MCF 10A (cell line): ENCODE data around the gene MARS1. TPM values are rescaled to one million over a fixed set of nuclear protein-coding genes. Genes with fewer than 3 reads are reported as not detected.
"Not testable (repeated sequence)": the region's sequence is repeated elsewhere in the genome, so short reads cannot be mapped to it uniquely, and the experiment has no call there.

Experiments used
- BruUV-seq: library from RNA; stranded (reverse); fragments of 400-500 nt; replicated peaks from 2 replicates; lab custom pipeline; 2021; lab: Mats Ljungman, UMichigan
- CTCF ChIA-PET: fragments of 300-600 bp; sonication (Branson Sonifier 250); formaldehyde crosslinking; extraction: SDS; loops from one replicate; lab custom pipeline; 2021; ENCODE audit warnings: antibody characterized with exemption, inconsistent platforms; lab: Yijun Ruan, JAX
- POLR2A ChIA-PET: fragments of 300-600, 350-650 bp; sonication (Branson Sonifier 250); formaldehyde crosslinking; extraction: SDS; loops from one replicate; lab custom pipeline; 2020; ENCODE audit warnings: antibody characterized with exemption, inconsistent platforms; lab: Yijun Ruan, JAX
- DNase-seq: peaks from one replicate; pipeline ENCODE4 v3.0.0-alpha.2; 2018; ENCODE audit not compliant: unreplicated experiment
- H3K27ac Mint-ChIP-seq: one replicate; pipeline ENCODE4 v1.8.0; 2022; ENCODE audit warnings: mild to moderate bottlenecking, low read depth, mixed read lengths; ENCODE audit not compliant: unreplicated experiment
- H3K27me3 Mint-ChIP-seq: one replicate; pipeline ENCODE4 v1.8.0; 2022; ENCODE audit warnings: mixed read lengths; ENCODE audit not compliant: insufficient read depth, unreplicated experiment
- H3K36me3 Mint-ChIP-seq: one replicate; pipeline ENCODE4 v1.8.0; 2022; ENCODE audit warnings: mild to moderate bottlenecking, moderate library complexity, mixed read lengths; ENCODE audit not compliant: insufficient read depth, unreplicated experiment
- H3K4me1 Mint-ChIP-seq: one replicate; pipeline ENCODE4 v1.8.0; 2022; ENCODE audit warnings: mixed read lengths; ENCODE audit not compliant: insufficient read depth, unreplicated experiment
- H3K4me3 Mint-ChIP-seq: one replicate; pipeline ENCODE4 v1.8.0; 2022; ENCODE audit warnings: mild to moderate bottlenecking, moderate library complexity, mixed read lengths; ENCODE audit not compliant: unreplicated experiment
- H3K9me3 Mint-ChIP-seq: one replicate; pipeline ENCODE4 v1.8.0; 2022; ENCODE audit warnings: mixed read lengths; ENCODE audit not compliant: unreplicated experiment
- intact Hi-C: fragments of 100-400 bp; cut with micrococcal nuclease; formaldehyde crosslinking; loops from 2 replicates; pipeline ENCODE4 v1.14.1; 2022
- total RNA-seq: library from RNA; stranded (reverse); gene quantifications from 2 replicates; pipeline ENCODE4 v1.2.3, GENCODE V29; 2022
- TF ChIP-seq, protein P1 (sequence below): fragments of 200-600 bp; IDR thresholded peaks from one replicate; pipeline ENCODE4 v1.8.0; 2022; ENCODE audit warnings: antibody characterized with exemption, mild to moderate bottlenecking; ENCODE audit not compliant: unreplicated experiment

MARS1 gene
- total RNA-seq, 1 experiment from 2014 or later, result 762 TPM

DNA sequence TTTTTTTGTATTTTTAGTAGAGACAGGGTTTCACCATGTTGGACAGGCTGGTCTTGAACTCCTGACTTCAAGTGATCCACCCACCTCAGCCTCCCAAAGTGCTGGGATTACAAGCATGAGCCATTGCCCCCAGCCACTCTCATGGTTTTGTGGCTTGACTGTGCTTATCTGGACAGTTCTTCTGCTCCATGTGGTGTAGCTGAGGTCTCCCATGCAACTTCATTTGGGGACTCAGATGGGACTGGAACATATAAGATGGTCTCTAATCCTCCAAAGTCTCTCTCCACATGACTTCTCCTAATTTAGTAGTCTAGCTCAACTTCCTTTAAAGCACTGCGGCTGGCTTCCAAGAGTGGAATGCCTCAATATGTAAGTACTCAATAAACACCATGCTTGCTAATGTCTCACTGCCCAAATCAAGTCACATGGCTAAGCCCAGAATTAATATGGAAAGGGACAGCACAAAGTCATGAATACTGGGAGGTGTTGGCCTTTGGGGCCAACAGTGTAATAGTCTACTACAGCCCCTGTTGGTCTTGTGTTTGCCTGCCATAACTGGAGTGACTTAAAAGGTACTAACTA is 45.9 kb upstream of the MARS1 start:
- Mint-ChIP-seq H3K4me1 (no peaks in the 10 kb centered on the region), H3K27ac (no peak overlapping the region), H3K9me3 (peaks cover 16% of the 10 kb centered on the region), H3K27me3 (no peaks in the 10 kb centered on the region), H3K4me3 (no peak overlapping the region), H3K36me3 (no peaks in the 10 kb centered on the region)
- BruUV-seq, result no TSS peak
- intact Hi-C loops, result no loop called here
- TF ChIP-seq, protein P1, sequence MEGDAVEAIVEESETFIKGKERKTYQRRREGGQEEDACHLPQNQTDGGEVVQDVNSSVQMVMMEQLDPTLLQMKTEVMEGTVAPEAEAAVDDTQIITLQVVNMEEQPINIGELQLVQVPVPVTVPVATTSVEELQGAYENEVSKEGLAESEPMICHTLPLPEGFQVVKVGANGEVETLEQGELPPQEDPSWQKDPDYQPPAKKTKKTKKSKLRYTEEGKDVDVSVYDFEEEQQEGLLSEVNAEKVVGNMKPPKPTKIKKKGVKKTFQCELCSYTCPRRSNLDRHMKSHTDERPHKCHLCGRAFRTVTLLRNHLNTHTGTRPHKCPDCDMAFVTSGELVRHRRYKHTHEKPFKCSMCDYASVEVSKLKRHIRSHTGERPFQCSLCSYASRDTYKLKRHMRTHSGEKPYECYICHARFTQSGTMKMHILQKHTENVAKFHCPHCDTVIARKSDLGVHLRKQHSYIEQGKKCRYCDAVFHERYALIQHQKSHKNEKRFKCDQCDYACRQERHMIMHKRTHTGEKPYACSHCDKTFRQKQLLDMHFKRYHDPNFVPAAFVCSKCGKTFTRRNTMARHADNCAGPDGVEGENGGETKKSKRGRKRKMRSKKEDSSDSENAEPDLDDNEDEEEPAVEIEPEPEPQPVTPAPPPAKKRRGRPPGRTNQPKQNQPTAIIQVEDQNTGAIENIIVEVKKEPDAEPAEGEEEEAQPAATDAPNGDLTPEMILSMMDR, result no peak
- DNase-seq, result no peak
- POLR2A ChIA-PET, result interaction anchor here (1.1 kb wide), 2 partner anchors 10 to 17 kb away, joined by 3 to 4 read pairs; no protein-coding TSS in a partner anchor
- CTCF ChIA-PET, result interaction anchor here (1.4 to 6.8 kb wide), 3 partner anchors 11 to 20 kb away, joined by 4 to 53 read pairs (median 7); partner anchors contain the start of gene INHBE

DNA sequence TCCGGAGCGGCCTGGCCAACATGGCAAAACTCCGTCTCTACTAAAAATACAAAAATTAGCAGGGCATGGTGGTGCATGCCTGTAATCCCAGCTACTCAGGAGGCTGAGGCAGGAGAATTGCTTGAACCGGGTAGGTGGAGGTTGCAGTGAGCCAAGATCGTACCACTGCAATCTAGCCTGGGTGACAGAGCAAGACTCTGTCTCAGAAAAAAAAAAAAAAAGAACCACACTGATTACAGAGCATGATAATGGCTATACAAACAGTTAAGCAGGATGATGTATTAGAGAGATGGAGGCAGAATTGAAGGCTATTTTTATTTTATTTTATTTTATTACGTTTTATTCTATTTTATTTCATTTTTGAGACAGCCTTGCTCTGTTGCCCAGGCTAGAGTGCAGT is 43.5 kb upstream of the MARS1 start:
- H3K4me3 Mint-ChIP-seq, H3K27ac Mint-ChIP-seq, H3K4me1 Mint-ChIP-seq, H3K36me3 Mint-ChIP-seq, H3K27me3 Mint-ChIP-seq, BruUV-seq, DNase-seq, intact Hi-C loops: not testable (repeated sequence)
- ChIA-PET CTCF (interaction anchor here (0.7 to 6.8 kb wide), 4 partner anchors 9 to 397 kb away, joined by 3 to 53 read pairs (median 4); partner anchors contain the start of gene INHBE), POLR2A (interaction anchor here (0.5 to 1.1 kb wide), 2 partner anchors 18 to 39 kb away, joined by 3 to 5 read pairs; no protein-coding TSS in a partner anchor)
- H3K9me3 Mint-ChIP-seq, result peaks cover 16% of the 10 kb centered on the region

DNA sequence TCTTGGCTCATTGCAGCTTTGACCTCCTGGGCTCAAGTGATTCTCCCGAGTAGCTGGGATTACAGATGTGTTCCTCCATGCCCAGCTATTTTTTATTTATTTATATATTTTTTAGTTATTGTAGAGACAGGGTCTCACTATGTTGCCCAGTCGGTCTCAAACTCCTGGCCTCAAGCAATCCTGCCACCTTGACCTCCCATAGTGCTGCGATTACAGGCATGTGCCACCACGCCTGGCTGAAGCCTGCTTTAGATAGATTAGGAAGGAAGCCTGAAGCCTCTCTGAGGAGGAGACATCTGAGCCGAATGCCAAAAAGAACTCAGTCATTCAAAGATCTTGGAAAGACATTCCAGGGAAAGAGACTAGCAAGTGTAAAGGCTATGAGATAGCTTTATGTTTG is 43.1 kb upstream of the MARS1 start:
- POLR2A ChIA-PET, result interaction anchor here (0.5 to 1.1 kb wide), 2 partner anchors 18 to 40 kb away, joined by 3 to 5 read pairs; no protein-coding TSS in a partner anchor
- intact Hi-C loops, result no loop called here
- TF ChIP-seq, protein P1, result no peak
- DNase-seq, result no peak
- H3K36me3 Mint-ChIP-seq, result no peaks in the 10 kb centered on the region
- H3K27me3 Mint-ChIP-seq, result no peaks in the 10 kb centered on the region
- CTCF ChIA-PET, result interaction anchor here (1.1 to 6.8 kb wide), 4 partner anchors 9 to 14 kb away, joined by 3 to 53 read pairs (median 8); partner anchors contain the start of genes GLI1 and INHBE
- H3K4me3 Mint-ChIP-seq, result no peak overlapping the region
- peaks cover 16% of the 10 kb centered on the region for H3K9me3 Mint-ChIP-seq
- H3K4me1 Mint-ChIP-seq, result no peaks in the 10 kb centered on the region
- no TSS peak for BruUV-seq
- H3K27ac Mint-ChIP-seq, result no peak overlapping the region

DNA sequence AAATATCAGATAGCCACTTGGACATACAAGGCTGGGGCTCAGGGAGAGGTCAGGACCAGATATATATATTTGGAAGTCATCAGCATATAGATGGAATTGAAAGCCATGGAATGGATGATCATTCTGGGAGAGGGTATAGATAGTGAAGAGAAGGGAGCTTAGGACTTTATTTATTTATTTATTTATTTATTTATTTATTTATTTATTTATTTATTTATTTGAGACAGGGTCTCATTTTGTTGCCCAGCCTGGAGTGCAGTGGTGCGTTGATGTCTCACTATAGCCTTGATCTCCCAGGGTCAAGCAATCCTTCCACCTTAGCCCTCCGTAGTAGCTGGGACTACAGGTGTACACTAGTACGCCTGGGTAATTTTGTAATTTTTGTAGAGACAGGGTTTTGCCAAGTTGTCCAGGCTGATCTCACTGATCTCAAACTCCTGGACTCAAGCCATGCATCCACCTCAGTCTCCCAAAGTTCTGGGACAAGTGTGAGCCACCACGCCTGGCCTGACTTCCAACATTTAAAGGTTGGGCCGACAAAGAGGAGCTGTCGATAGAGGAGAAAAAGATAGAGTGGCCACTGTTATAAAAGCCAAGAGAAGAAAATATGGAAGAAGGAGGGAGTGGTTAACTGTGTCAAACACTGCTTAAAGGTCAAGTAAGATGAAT is 41.4 kb upstream of the MARS1 start:
- H3K4me3 Mint-ChIP-seq, result no peak overlapping the region
- no TSS peak for BruUV-seq
- intact Hi-C loops, result no loop called here
- TF ChIP-seq, protein P1, result no peak
- POLR2A ChIA-PET, result interaction anchor here (0.7 to 1.5 kb wide), 2 partner anchors 20 to 133 kb away, joined by 3 to 4 read pairs; no protein-coding TSS in a partner anchor
- no peaks in the 10 kb centered on the region for H3K4me1 Mint-ChIP-seq
- H3K27me3 Mint-ChIP-seq, result no peaks in the 10 kb centered on the region
- no peaks in the 10 kb centered on the region for H3K36me3 Mint-ChIP-seq
- CTCF ChIA-PET, result interaction anchor here (0.7 to 6.8 kb wide), 6 partner anchors 7 to 320 kb away, joined by 3 to 53 read pairs (median 6); partner anchors contain the start of genes GLI1 and INHBE
- no peak overlapping the region for H3K27ac Mint-ChIP-seq
- peaks cover 8% of the 10 kb centered on the region for H3K9me3 Mint-ChIP-seq
- no peak for DNase-seq
